Mammary microvascular endothelial cell (primary cell): ENCODE measurements around the gene OR2B6. TPM values are rescaled to one million over a fixed set of nuclear protein-coding genes. Genes with fewer than 3 reads are reported as not detected.

Experiments used
- total RNA-seq: library from RNA; depleted of rRNA; stranded (reverse); fragments of >200 nt; gene quantifications from 2 replicates; pipeline ENCODE4 v1.2.3, GENCODE V29; 2015

Gene OR2B6
- total RNA-seq: not detected in 2 replicates

GRCh38 chr6:27956941-27957340, at the start of gene OR2B6:
Gene OR2B6 (plus strand): TSS chr6:27957241. CDS start chr6:27957241, 0 bp downstream.

GRCh38 chr6:27911956-27912446, 45.0 kb upstream of the OR2B6 start, which contains the start of gene OR2B2:
Gene OR2B2 (minus strand): TSS chr6:27912396. CDS start chr6:27912319, 77 bp downstream.

Other genes with a start within 250 kb of the OR2B6 start
- gene OR2B2, start 44.8 kb upstream of the OR2B6 start, total RNA-seq: not detected in 2 replicates
- 0.20 and 0.49 TPM in 2 replicates for gene ZNF165, start 123.3 kb downstream of the OR2B6 start, total RNA-seq
- gene ZSCAN16, start 167.4 kb downstream of the OR2B6 start, total RNA-seq: 2.9 and 3.4 TPM in 2 replicates
- 5.5 and 7.0 TPM in 2 replicates for gene ZKSCAN8, start 184.6 kb downstream of the OR2B6 start, total RNA-seq